Measurements from ENCODE around the gene BOLL. TPM values are rescaled to one million over a fixed set of nuclear protein-coding genes. Genes with fewer than 3 reads are reported as not detected.
"Not testable (repeated sequence)": the region's sequence is repeated elsewhere in the genome, so short reads cannot be mapped to it uniquely, and the experiment has no call there.

Gene BOLL
- total RNA-seq, 2 experiments from 2014 or later: not detected

DNA sequence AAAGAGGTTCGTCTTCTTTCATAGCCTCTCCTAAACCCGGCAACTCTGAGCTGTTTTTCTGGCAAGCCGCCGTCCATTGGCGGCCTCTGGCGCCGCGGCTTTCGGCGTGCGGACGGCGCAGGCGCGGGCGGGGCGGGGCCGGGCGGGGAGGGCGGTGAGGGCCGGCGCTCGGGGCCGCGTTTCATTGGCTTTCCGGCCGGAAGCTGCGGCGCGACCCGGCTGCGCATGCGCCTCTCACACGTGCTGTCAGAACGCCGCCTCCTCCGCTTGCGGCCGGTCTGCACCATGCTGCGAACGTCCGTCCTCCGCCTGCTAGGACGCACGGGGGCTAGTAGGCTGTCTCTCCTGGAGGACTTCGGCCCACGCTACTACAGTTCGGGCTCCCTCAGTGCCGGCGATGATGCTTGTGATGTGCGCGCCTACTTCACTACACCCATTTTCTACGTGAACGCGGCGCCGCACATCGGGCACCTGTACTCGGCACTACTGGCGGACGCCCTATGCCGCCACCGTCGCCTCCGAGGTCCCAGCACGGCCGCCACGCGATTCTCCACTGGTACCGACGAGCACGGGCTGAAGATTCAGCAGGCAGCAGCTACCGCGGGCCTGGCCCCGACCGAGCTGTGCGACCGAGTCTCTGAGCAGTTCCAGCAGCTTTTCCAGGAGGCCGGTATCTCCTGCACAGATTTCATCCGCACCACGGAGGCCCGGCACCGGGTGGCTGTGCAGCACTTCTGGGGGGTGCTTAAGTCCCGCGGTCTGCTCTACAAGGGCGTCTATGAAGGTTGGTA, 79.8 kb downstream of the BOLL start, which contains the start of gene MARS2:
Gene MARS2 (plus strand): TSS at position 249 of the 791 bp plus-strand sequence. CDS start 37 bp downstream, at position 286.
- Mint-ChIP-seq H3K9me3 (ENCODE audit: low read depth) (no peaks in the 10 kb centered on the region), H3K27me3 (peaks cover 2% of the 10 kb centered on the region), H3K27ac (peak within 1 kb of the TSS; percentile 94), H3K36me3 (ENCODE audit: low read depth) (peaks cover 23% of the 10 kb centered on the region), H3K4me3 (peak within 1 kb of the TSS; percentile 80), H3K4me1 (peaks cover 41% of the 10 kb centered on the region)
- intact Hi-C loops (cut with DNase I, micrococcal nuclease): loop anchor here (1.0 to 10.0 kb wide), 15 partner anchors 99 to 1759 kb away; partner anchors contain the start of genes COQ10B (in 2 of the 2), HSPE1 (in 2 of the 2), CCDC150 (in 1 of the 2) and MOB4 (in 1 of the 2)
- ChIA-PET POLR2A (interaction anchor here (1.0 kb wide), 1 partner anchor 205 kb away, joined by 3 read pairs; the partner anchor contains the start of gene HSPD1), CTCF (interaction anchor here (0.6 to 4.1 kb wide), 8 partner anchors 9 to 393 kb away, joined by 3 to 31 read pairs (median 3); no protein-coding TSS in a partner anchor)
- ATAC-seq (peak; percentile 79), DNase-seq (peak; percentile 96)

GRCh38 chr2:197704434-197705120, 80.5 kb downstream of the BOLL start:
- H3K27ac Mint-ChIP-seq: peak overlapping the region; percentile 94
- H3K4me1 Mint-ChIP-seq: peaks cover 34% of the 10 kb centered on the region
- CTCF ChIA-PET: interaction anchor here (0.6 to 1.0 kb wide), 3 partner anchors 10 to 362 kb away, joined by 3 read pairs; no protein-coding TSS in a partner anchor

DNA sequence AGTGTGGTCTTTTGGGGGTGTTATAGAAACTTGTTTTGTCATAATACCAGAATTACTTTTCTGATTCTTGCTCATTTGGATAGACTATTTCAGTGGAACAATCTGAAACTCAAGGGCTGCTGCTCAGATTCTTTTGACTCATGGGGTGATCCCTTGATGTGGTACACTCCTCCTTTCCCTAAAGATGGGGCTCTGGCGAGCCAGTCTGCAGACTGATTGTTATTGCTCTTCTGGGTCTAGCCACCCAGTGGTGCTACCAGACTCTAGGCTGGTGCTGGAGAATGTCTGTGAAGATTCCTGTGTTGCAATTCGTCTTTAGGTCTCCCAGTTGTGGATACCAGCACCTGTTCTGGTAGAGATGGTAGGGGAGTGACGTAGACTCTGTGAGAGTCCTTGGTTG, 84.2 kb downstream of the BOLL start:
- DNase-seq (peak; percentile 39), ATAC-seq (peak; percentile 12)
- Mint-ChIP-seq H3K36me3 (ENCODE audit: low read depth) (no peaks in the 10 kb centered on the region), H3K27ac (no peak overlapping the region), H3K9me3 (ENCODE audit: low read depth) (no peaks in the 10 kb centered on the region), H3K27me3 (peaks cover 2% of the 10 kb centered on the region), H3K4me3 (no peak overlapping the region), H3K4me1 (peaks cover 16% of the 10 kb centered on the region)
- ChIA-PET POLR2A (no interaction called here), CTCF (interaction anchor here (1.5 kb wide), 1 partner anchor 20 kb away, joined by 4 read pairs; no protein-coding TSS in a partner anchor)
- intact Hi-C loops (cut with DNase I, micrococcal nuclease): loop anchor here (5.0 to 10.0 kb wide), 5 partner anchors 99 to 1764 kb away; no protein-coding TSS in a partner anchor

More at GRCh38 chr2:197704434-197705120, 80.5 kb downstream of the BOLL start:
- peaks cover 2% of the 10 kb centered on the region for H3K27me3 Mint-ChIP-seq
- H3K9me3 Mint-ChIP-seq (ENCODE audit: low read depth): no peaks in the 10 kb centered on the region
- POLR2A ChIA-PET: interaction anchor here (1.0 kb wide), 1 partner anchor 205 kb away, joined by 3 read pairs; the partner anchor contains the start of gene HSPD1
- intact Hi-C loops (cut with DNase I, micrococcal nuclease): loop anchor here (1.0 to 10.0 kb wide), 16 partner anchors 100 to 1760 kb away; partner anchors contain the start of genes COQ10B (in 2 of the 2), HSPE1 (in 2 of the 2), CCDC150 (in 1 of the 2) and MOB4 (in 1 of the 2)
- no peak for DNase-seq
- H3K36me3 Mint-ChIP-seq (ENCODE audit: low read depth): peaks cover 16% of the 10 kb centered on the region
- peak; percentile 34 for ATAC-seq
- H3K4me3 Mint-ChIP-seq: peak overlapping the region; percentile 80

DNA sequence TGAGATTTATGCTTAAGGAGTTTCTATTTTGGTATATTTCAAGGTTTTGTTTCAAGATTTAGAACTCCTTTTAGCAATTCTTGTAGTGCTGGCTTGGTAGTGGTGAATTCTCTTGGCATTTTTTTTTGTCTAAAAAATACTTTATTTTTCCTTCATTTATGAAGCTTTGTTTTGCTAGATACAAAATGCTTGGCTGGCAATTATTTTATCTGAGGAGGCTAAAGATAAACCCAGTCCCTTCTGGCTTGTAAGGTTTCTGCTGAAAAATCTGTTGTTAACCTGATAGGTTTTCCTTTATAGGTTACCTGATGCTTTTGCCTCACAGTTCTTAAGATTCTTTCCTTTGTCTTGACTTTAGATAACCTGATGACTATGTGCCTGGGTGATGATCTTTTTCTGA, 85.4 kb downstream of the BOLL start:
- H3K27ac Mint-ChIP-seq; POLR2A ChIA-PET; CTCF ChIA-PET; ATAC-seq; H3K27me3 Mint-ChIP-seq; H3K36me3 Mint-ChIP-seq (ENCODE audit: low read depth); DNase-seq; H3K9me3 Mint-ChIP-seq (ENCODE audit: low read depth); H3K4me3 Mint-ChIP-seq: not testable (repeated sequence)
- H3K4me1 Mint-ChIP-seq: peaks cover 15% of the 10 kb centered on the region
- intact Hi-C loops (cut with DNase I, micrococcal nuclease): loop anchor here (5.0 to 10.0 kb wide), 5 partner anchors 97 to 1765 kb away; no protein-coding TSS in a partner anchor

GRCh38 chr2:197696571-197696970, 88.5 kb downstream of the BOLL start:
- H3K27me3 Mint-ChIP-seq; H3K36me3 Mint-ChIP-seq (ENCODE audit: low read depth); intact Hi-C loops (cut with DNase I, micrococcal nuclease); H3K9me3 Mint-ChIP-seq (ENCODE audit: low read depth); H3K4me3 Mint-ChIP-seq; DNase-seq; H3K27ac Mint-ChIP-seq; CTCF ChIA-PET; POLR2A ChIA-PET; ATAC-seq: not testable (repeated sequence)
- peaks cover 13% of the 10 kb centered on the region for H3K4me1 Mint-ChIP-seq

- H3K4me1 Mint-ChIP-seq; H3K36me3 Mint-ChIP-seq (ENCODE audit: low read depth); ATAC-seq; H3K9me3 Mint-ChIP-seq (ENCODE audit: low read depth); DNase-seq; H3K4me3 Mint-ChIP-seq; H3K27ac Mint-ChIP-seq; CTCF ChIA-PET; intact Hi-C loops (cut with DNase I, micrococcal nuclease); POLR2A ChIA-PET; H3K27me3 Mint-ChIP-seq: not testable (repeated sequence)
These were observed 89.1 kb downstream of the BOLL start for GRCh38 chr2:197695971-197696370.

DNA sequence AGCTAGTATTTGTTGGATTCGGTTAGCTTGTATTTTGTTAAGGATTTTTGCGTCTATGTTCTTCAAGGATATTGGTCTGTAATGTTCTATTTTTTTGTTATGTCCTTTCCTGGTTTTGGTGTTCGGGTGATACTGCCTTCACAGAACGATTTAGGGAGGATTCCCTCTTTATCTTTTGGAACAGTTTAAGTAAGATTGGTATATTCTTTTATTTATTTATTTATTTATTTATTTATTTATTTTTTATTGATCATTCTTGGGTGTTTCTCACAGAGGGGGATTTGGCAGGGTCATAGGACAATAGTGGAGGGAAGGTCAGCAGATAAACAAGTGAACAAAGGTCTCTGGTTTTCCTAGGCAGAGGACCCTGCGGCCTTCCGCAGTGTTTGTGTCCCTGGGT, 89.9 kb downstream of the BOLL start:
- POLR2A ChIA-PET; H3K27me3 Mint-ChIP-seq; H3K4me3 Mint-ChIP-seq; ATAC-seq; H3K4me1 Mint-ChIP-seq; H3K9me3 Mint-ChIP-seq (ENCODE audit: low read depth); H3K27ac Mint-ChIP-seq; intact Hi-C loops (cut with DNase I, micrococcal nuclease); DNase-seq; H3K36me3 Mint-ChIP-seq (ENCODE audit: low read depth): not testable (repeated sequence)
- CTCF ChIA-PET: interaction anchor here (0.6 to 1.0 kb wide), 2 partner anchors 37 to 524 kb away, joined by 3 read pairs; no protein-coding TSS in a partner anchor

GRCh38 chr2:197677483-197677882, 107.6 kb downstream of the BOLL start:
- peak; percentile 58 for ATAC-seq
- POLR2A ChIA-PET: no interaction called here
- CTCF ChIA-PET: no interaction called here
- peaks cover 22% of the 10 kb centered on the region for H3K27me3 Mint-ChIP-seq
- intact Hi-C loops (cut with DNase I, micrococcal nuclease): no loop called here
- no peak for DNase-seq
- H3K27ac Mint-ChIP-seq: no peak overlapping the region
- H3K9me3 Mint-ChIP-seq (ENCODE audit: low read depth): no peaks in the 10 kb centered on the region
- H3K36me3 Mint-ChIP-seq (ENCODE audit: low read depth): no peaks in the 10 kb centered on the region
- no peak overlapping the region for H3K4me3 Mint-ChIP-seq
- H3K4me1 Mint-ChIP-seq: no peaks in the 10 kb centered on the region

DNA sequence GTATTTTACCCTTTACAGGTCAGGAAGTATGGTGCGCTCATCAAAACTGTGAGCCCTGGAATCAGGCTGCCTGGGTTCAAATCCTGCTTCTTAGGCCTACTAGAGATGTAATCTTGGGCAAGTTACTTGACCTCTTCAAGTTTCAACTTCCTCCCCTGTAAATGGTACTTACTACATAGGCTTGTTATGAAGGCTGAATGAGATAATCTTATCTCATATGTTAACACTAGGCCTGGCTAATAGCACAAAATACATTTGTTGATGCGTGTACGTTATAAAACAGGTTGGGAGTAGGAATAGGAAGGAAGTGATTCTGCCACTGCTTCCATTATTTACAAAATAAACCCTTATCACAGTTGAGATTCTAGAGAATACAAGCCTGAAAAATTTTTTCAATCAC, 108.1 kb downstream of the BOLL start:
- no peak for ATAC-seq
- no peak overlapping the region for H3K27ac Mint-ChIP-seq
- peaks cover 22% of the 10 kb centered on the region for H3K27me3 Mint-ChIP-seq
- ChIA-PET CTCF (no interaction called here), POLR2A (no interaction called here)
- H3K4me3 Mint-ChIP-seq: no peak overlapping the region
- H3K9me3 Mint-ChIP-seq (ENCODE audit: low read depth): no peaks in the 10 kb centered on the region
- no peaks in the 10 kb centered on the region for H3K36me3 Mint-ChIP-seq (ENCODE audit: low read depth)
- intact Hi-C loops (cut with DNase I, micrococcal nuclease): no loop called here
- DNase-seq: no peak
- H3K4me1 Mint-ChIP-seq: no peaks in the 10 kb centered on the region

Measured in activated CD4-positive, alpha-beta T cell treated with anti-CD3 and anti-CD28 coated beads for 36 hours (primary cell).